Karpas-422 (cell line): ENCODE data around the gene CST5. TPM values are rescaled to one million over a fixed set of nuclear protein-coding genes. Genes with fewer than 3 reads are reported as not detected.

Experiments used
- DNase-seq: peaks from one replicate; pipeline ENCODE4 v3.0.0-alpha.2; 2015
- H2AFZ ChIP-seq: fragments of 200-600 bp; sonication (generic); 2 replicates; pipeline ENCODE4 v1.6.1; 2014; ENCODE audit warnings: antibody characterized with exemption, low read length, mixed read lengths
- H3K27ac ChIP-seq: fragments of 200-600 bp; sonication (generic); 2 replicates; pipeline ENCODE4 v1.5.1; 2014; ENCODE audit warnings: mild to moderate bottlenecking, low read length, moderate library complexity
- H3K27me3 ChIP-seq: fragments of 200-600 bp; sonication (generic); 2 replicates; pipeline ENCODE4 v1.6.1; 2014; ENCODE audit warnings: low read length, mixed read lengths
- H3K36me3 ChIP-seq: fragments of 200-600 bp; sonication (generic); 2 replicates; pipeline ENCODE4 v1.6.1; 2014; ENCODE audit warnings: low read length, mixed read lengths; ENCODE audit not compliant: insufficient read depth
- H3K4me1 ChIP-seq: fragments of 200-600 bp; sonication (generic); 2 replicates; pipeline ENCODE4 v1.6.1; 2014; ENCODE audit warnings: mild to moderate bottlenecking, low read length, mixed read lengths
- H3K4me2 ChIP-seq: fragments of 200-600 bp; sonication (generic); 2 replicates; pipeline ENCODE4 v1.6.1; 2014; ENCODE audit warnings: low read length, low read depth, mild to moderate bottlenecking; ENCODE audit not compliant: poor library complexity, severe bottlenecking
- H3K4me3 ChIP-seq: fragments of 200-600 bp; sonication (generic); 2 replicates; pipeline ENCODE4 v1.5.1; 2014; ENCODE audit warnings: mild to moderate bottlenecking, antibody characterized with exemption, low read length, mixed read lengths
- H3K79me2 ChIP-seq: fragments of 200-600 bp; sonication (generic); 2 replicates; pipeline ENCODE4 v1.6.1; 2014; ENCODE audit warnings: mild to moderate bottlenecking, low read length, mixed read lengths
- H3K9ac ChIP-seq: fragments of 200-600 bp; sonication (generic); 2 replicates; pipeline ENCODE4 v1.6.0; 2014; ENCODE audit warnings: low read length
- H3K9me2 ChIP-seq: fragments of 200-600 bp; sonication (generic), shearing (Covaris generic); replicated peaks from 2 replicates; pipeline ENCODE4 v1.6.0; 2014; ENCODE audit warnings: mild to moderate bottlenecking, low read length, moderate library complexity; ENCODE audit not compliant: insufficient read depth
- H3K9me3 ChIP-seq: fragments of 300-700, 200-600 bp; sonication (generic); 2 replicates; pipeline ENCODE4 v1.6.1; 2014; ENCODE audit warnings: low read length, mixed read lengths
- H4K20me1 ChIP-seq: fragments of 200-600 bp; sonication (generic); 2 replicates; pipeline ENCODE4 v1.6.1; 2014; ENCODE audit warnings: mild to moderate bottlenecking, antibody characterized with exemption, low read length, low read depth; ENCODE audit not compliant: insufficient read depth
- total RNA-seq: library from RNA; depleted of rRNA; stranded (reverse); fragments of >200 nt; shearing (Covaris generic); gene quantifications from 2 replicates; pipeline ENCODE4 v1.2.3, GENCODE V29; 2014; ENCODE audit warnings: low replicate concordance; rRNA removed

CST5 gene
- not detected in 2 replicates for total RNA-seq

- DNase-seq, result no peak
- H3K27ac ChIP-seq, result no peak within 1 kb of the TSS
- H3K4me1 ChIP-seq, result no peaks in the 10 kb centered on the region
- no peaks in the 10 kb centered on the region for H3K9me2 ChIP-seq
- H4K20me1 ChIP-seq, result no peaks in the 10 kb centered on the region
- no peaks in the 10 kb centered on the region for H3K79me2 ChIP-seq
- no peaks in the 10 kb centered on the region for H3K9me3 ChIP-seq
- H3K4me3 ChIP-seq, result no peak within 1 kb of the TSS
- no peaks in the 10 kb centered on the region for H3K27me3 ChIP-seq
- H2AFZ ChIP-seq, result no peak within 1 kb of the TSS
- H3K9ac ChIP-seq, result no peak within 1 kb of the TSS
- H3K36me3 ChIP-seq, result no peaks in the 10 kb centered on the region
- no peak within 1 kb of the TSS for H3K4me2 ChIP-seq
Measured at GRCh38 chr20:23879328-23879798, at the start of gene CST5. Gene CST5 (minus strand): TSS chr20:23879748. CDS start chr20:23879676, 72 bp downstream.

GRCh38 chr20:23928788-23929187 is 49.2 kb upstream of the CST5 start:
- Histone ChIP-seq H3K4me1 (peaks cover 4% of the 10 kb centered on the region), H3K9me3 (no peaks in the 10 kb centered on the region), H3K9ac (peak overlapping the region; percentile 39; the same call in 1 of the 2 replicates), H3K27ac (no peak overlapping the region), H2AFZ (peak overlapping the region; percentile 54; the same call in 1 of the 2 replicates), H3K4me2 (peak overlapping the region; percentile 42), H4K20me1 (no peaks in the 10 kb centered on the region), H3K9me2 (no peaks in the 10 kb centered on the region), H3K27me3 (no peaks in the 10 kb centered on the region), H3K4me3 (no peak overlapping the region), H3K79me2 (no peaks in the 10 kb centered on the region), H3K36me3 (no peaks in the 10 kb centered on the region)
- peak; percentile 84 for DNase-seq

GRCh38 chr20:23928353-23928752 is 48.8 kb upstream of the CST5 start:
- no peak overlapping the region for H3K9ac ChIP-seq
- no peaks in the 10 kb centered on the region for H3K9me3 ChIP-seq
- H2AFZ ChIP-seq, result no peak overlapping the region
- peak overlapping the region; percentile 42 for H3K4me2 ChIP-seq
- no peaks in the 10 kb centered on the region for H4K20me1 ChIP-seq
- H3K27ac ChIP-seq, result no peak overlapping the region
- no peak for DNase-seq
- no peaks in the 10 kb centered on the region for H3K79me2 ChIP-seq
- H3K4me1 ChIP-seq, result peaks cover 4% of the 10 kb centered on the region
- no peaks in the 10 kb centered on the region for H3K36me3 ChIP-seq
- no peaks in the 10 kb centered on the region for H3K27me3 ChIP-seq
- no peak overlapping the region for H3K4me3 ChIP-seq
- no peaks in the 10 kb centered on the region for H3K9me2 ChIP-seq

GRCh38 chr20:23926944-23927872 is 47.7 kb upstream of the CST5 start:
- Histone ChIP-seq H3K27me3 (no peaks in the 10 kb centered on the region), H3K9ac (no peak overlapping the region), H3K4me2 (no peak overlapping the region), H3K9me2 (no peaks in the 10 kb centered on the region), H2AFZ (no peak overlapping the region), H3K4me1 (peaks cover 4% of the 10 kb centered on the region), H4K20me1 (no peaks in the 10 kb centered on the region), H3K9me3 (no peaks in the 10 kb centered on the region), H3K27ac (no peak overlapping the region), H3K36me3 (no peaks in the 10 kb centered on the region), H3K79me2 (no peaks in the 10 kb centered on the region), H3K4me3 (no peak overlapping the region)
- DNase-seq, result no peak

- Histone ChIP-seq H3K9me3 (no peaks in the 10 kb centered on the region), H4K20me1 (no peaks in the 10 kb centered on the region), H3K27ac (no peak overlapping the region), H3K4me1 (peaks cover 4% of the 10 kb centered on the region), H3K9ac (no peak overlapping the region), H2AFZ (no peak overlapping the region), H3K79me2 (no peaks in the 10 kb centered on the region), H3K27me3 (no peaks in the 10 kb centered on the region), H3K9me2 (no peaks in the 10 kb centered on the region), H3K4me2 (no peak overlapping the region), H3K4me3 (no peak overlapping the region), H3K36me3 (no peaks in the 10 kb centered on the region)
- DNase-seq, result no peak
Measured at GRCh38 chr20:23926526-23926880, 47.0 kb upstream of the CST5 start.

- no peak for DNase-seq
- H3K9me3 ChIP-seq, result no peaks in the 10 kb centered on the region
- no peak overlapping the region for H3K4me3 ChIP-seq
- H3K4me1 ChIP-seq, result peaks cover 4% of the 10 kb centered on the region
- no peak overlapping the region for H3K9ac ChIP-seq
- H2AFZ ChIP-seq, result no peak overlapping the region
- no peaks in the 10 kb centered on the region for H3K9me2 ChIP-seq
- H3K79me2 ChIP-seq, result no peaks in the 10 kb centered on the region
- no peaks in the 10 kb centered on the region for H3K36me3 ChIP-seq
- H3K27ac ChIP-seq, result no peak overlapping the region
- no peak overlapping the region for H3K4me2 ChIP-seq
- no peaks in the 10 kb centered on the region for H4K20me1 ChIP-seq
- H3K27me3 ChIP-seq, result no peaks in the 10 kb centered on the region
Measured at GRCh38 chr20:23925789-23926525, 46.4 kb upstream of the CST5 start.

- Histone ChIP-seq H3K27me3 (no peaks in the 10 kb centered on the region), H3K4me3 (no peak overlapping the region), H4K20me1 (no peaks in the 10 kb centered on the region), H3K9me2 (no peaks in the 10 kb centered on the region), H3K4me1 (peaks cover 4% of the 10 kb centered on the region), H3K27ac (no peak overlapping the region), H3K79me2 (no peaks in the 10 kb centered on the region), H2AFZ (no peak overlapping the region), H3K9me3 (no peaks in the 10 kb centered on the region), H3K36me3 (no peaks in the 10 kb centered on the region), H3K9ac (no peak overlapping the region), H3K4me2 (no peak overlapping the region)
- no peak for DNase-seq
Measured at GRCh38 chr20:23924751-23925150, 45.2 kb upstream of the CST5 start.

- DNase-seq, result no peak
- no peak overlapping the region for H3K4me3 ChIP-seq
Measured at GRCh38 chr20:23923891-23924435, 44.4 kb upstream of the CST5 start.

More at GRCh38 chr20:23923891-23924435, 44.4 kb upstream of the CST5 start:
- Histone ChIP-seq H3K9ac (no peak overlapping the region), H3K27me3 (no peaks in the 10 kb centered on the region), H3K36me3 (no peaks in the 10 kb centered on the region), H3K79me2 (no peaks in the 10 kb centered on the region), H4K20me1 (no peaks in the 10 kb centered on the region), H3K27ac (no peak overlapping the region), H3K4me2 (no peak overlapping the region), H3K9me3 (no peaks in the 10 kb centered on the region), H3K9me2 (no peaks in the 10 kb centered on the region), H2AFZ (no peak overlapping the region), H3K4me1 (peaks cover 1% of the 10 kb centered on the region)
